Stomach (tissue), 9 donors: ENCODE data around the gene LRFN2. TPM values are rescaled to one million over a fixed set of nuclear protein-coding genes. Genes with fewer than 3 reads are reported as not detected.

ENCODE experiments used
- DNase-seq, 2 donors: peaks; one replicate each; pipeline versions ENCODE4 v3.0.0 to v3.0.0-alpha.2; 2013 to 2019
- H3K27ac ChIP-seq, 5 donors: fragments of 200-600 bp in 4 of 5; sonication (generic) in 4 of 5; one replicate each; pipeline ENCODE4 v1.5.1; 2013 to 2019; ENCODE audit warnings: mild to moderate bottlenecking in 1 of 5, moderate library complexity in 1 of 5
- H3K27me3 ChIP-seq, 3 donors: fragments of 200-600 bp; sonication (generic); one replicate each; pipeline ENCODE4 v1.5.1; 2017 to 2019; ENCODE audit warnings: mixed run types in 1 of 3
- H3K36me3 ChIP-seq, 4 donors: fragments of 200-600 bp; sonication (generic); 1 replicate in 3 of 4; 2 replicates in 1 of 4; pipeline ENCODE4 v1.5.1; 2016 to 2019
- H3K4me1 ChIP-seq, 4 donors: fragments of 200-600 bp; sonication (generic); one replicate each; pipeline ENCODE4 v1.5.1; 2016 to 2019
- H3K4me3 ChIP-seq, 4 donors: fragments of 200-600 bp; sonication (generic) in 3 of 4; one replicate each; pipeline ENCODE4 v1.5.1; 2016 to 2019; ENCODE audit warnings: mild to moderate bottlenecking in 1 of 4
- H3K9me3 ChIP-seq, 4 donors: fragments of 200-600 bp; sonication (generic); one replicate each; pipeline ENCODE4 v1.5.1; 2016 to 2019
- EP300 ChIP-seq: sonication (generic); formaldehyde crosslinking; IDR thresholded peaks from one replicate; pipeline ENCODE4 v1.6.1; 2017; ENCODE audit warnings: antibody characterized with exemption
- POLR2A ChIP-seq, 4 donors: fragments of 450-650 bp; IDR thresholded peaks; one replicate each; pipeline ENCODE4 v1.6.1; 2016; ENCODE audit warnings: antibody characterized with exemption in 4 of 4, control low read depth in 2 of 4, mild to moderate bottlenecking in 1 of 4, moderate library complexity in 1 of 4
- POLR2AphosphoS5 ChIP-seq, 3 donors: sonication (generic); formaldehyde crosslinking; IDR thresholded peaks; one replicate each; pipeline ENCODE4 v1.6.1; 2016; ENCODE audit warnings: antibody characterized with exemption in 3 of 3
- WGBS, 5 donors: extraction: QIAGEN DNeasy Blood & Tissue Kit in 3 of 5; methylation state at CpG; one replicate each; pipeline versions ENCODE4 v1.1.5 to v1.1.7; 2013 to 2018; 5-methylcytosine and 5-hydroxymethylcytosine counted together
- intact Hi-C: fragments of 100-400 bp; cut with DNase I; formaldehyde crosslinking; loops from one replicate; pipeline ENCODE4 v1.15.1; 2023; ENCODE audit warnings: low total_unique reads
- polyA plus RNA-seq, 3 donors: library from polyadenylated mRNA; stranded (reverse); fragments of 200-250 nt; gene quantifications; one replicate each; pipeline ENCODE4 v1.2.3, GENCODE V29; 2013
- total RNA-seq, 5 donors: library from RNA; depleted of rRNA; stranded (reverse); fragments of >200 nt; gene quantifications; one replicate each; pipeline versions ENCODE4 v1.1.0 to v1.2.3, GENCODE V29; 2014 to 2016
- TF ChIP-seq, protein P1 (sequence below), 7 experiments: fragments of 450-650 bp in 4 of 7; fragments of 200-600 bp in 3 of 7; sonication (generic) in 3 of 7; IDR thresholded peaks; one replicate each; pipeline ENCODE4 v1.5.1; 2016 to 2019; ENCODE audit warnings: antibody characterized with exemption in 7 of 7, control low read depth in 2 of 7, mild to moderate bottlenecking in 1 of 7
- donor health status: healthy with polysubstance abuse.
- donor health status: Bipolar disorder and iron deficiency.
- donor health status: healthy.

LRFN2 gene
- total and polyA plus RNA-seq, 8 donors: 0.10 TPM; not detected in 7

DNA sequence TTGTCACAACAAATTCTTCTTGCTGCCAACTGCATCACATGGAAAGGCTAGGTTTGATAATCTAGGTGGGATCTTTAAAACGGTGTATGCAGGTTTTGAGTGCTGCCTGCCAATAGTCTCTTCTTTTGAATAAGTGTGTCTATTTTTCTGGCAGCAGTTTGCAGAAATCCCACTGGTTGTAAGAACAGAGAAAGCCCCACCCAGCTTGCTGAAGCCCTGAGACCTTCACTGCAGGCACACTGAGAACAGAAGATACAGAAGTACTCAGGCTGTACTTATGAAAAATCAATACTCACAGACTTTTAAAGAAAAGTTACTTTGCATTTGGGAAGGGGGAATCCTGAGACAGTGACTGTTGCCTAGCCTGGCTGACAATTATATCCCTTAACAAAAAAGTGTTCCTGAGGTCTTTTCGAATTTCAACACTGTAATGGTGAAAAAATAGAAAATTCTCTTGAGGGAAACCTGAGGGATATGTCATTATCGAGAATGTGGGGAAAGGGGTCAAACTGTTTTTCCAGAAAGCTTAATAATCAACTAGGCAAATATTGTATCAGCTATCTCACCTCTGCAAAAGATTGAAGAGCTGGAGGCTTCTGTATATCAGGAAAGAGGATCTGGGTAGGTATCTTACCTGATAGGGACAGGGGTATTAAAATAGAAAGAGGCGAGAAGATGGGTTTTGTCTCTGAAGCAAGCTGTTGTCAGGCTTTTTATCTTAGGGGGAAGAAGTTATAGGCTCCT, 199.9 kb downstream of the LRFN2 start:
- Histone ChIP-seq H3K36me3 (no peaks in the 10 kb centered on the region), H3K4me3 (no peak overlapping the region), H3K27ac (no peak overlapping the region), H3K9me3 (no peaks in the 10 kb centered on the region), H3K27me3 (peaks cover 0 to 29% (median 0%) of the 10 kb centered on the region in 3 donors), H3K4me1 (peaks cover 0 to 10% (median 4%) of the 10 kb centered on the region in 4 donors)
- intact Hi-C loops: no loop called here
- TF ChIP-seq, protein P1, sequence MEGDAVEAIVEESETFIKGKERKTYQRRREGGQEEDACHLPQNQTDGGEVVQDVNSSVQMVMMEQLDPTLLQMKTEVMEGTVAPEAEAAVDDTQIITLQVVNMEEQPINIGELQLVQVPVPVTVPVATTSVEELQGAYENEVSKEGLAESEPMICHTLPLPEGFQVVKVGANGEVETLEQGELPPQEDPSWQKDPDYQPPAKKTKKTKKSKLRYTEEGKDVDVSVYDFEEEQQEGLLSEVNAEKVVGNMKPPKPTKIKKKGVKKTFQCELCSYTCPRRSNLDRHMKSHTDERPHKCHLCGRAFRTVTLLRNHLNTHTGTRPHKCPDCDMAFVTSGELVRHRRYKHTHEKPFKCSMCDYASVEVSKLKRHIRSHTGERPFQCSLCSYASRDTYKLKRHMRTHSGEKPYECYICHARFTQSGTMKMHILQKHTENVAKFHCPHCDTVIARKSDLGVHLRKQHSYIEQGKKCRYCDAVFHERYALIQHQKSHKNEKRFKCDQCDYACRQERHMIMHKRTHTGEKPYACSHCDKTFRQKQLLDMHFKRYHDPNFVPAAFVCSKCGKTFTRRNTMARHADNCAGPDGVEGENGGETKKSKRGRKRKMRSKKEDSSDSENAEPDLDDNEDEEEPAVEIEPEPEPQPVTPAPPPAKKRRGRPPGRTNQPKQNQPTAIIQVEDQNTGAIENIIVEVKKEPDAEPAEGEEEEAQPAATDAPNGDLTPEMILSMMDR (IDR thresholded peaks at IDR 0.05): no peak
- TF ChIP-seq EP300 (no peak), POLR2A (IDR thresholded peaks at IDR 0.05) (no peak), POLR2AphosphoS5 (IDR thresholded peaks at IDR 0.05) (no peak)
- 51 to 63% (median 60%) methylated on average over 4 of the region's 4 CpGs for WGBS, 5 donors
- DNase-seq: peak in 1 of 2 donors; percentile 0

DNA sequence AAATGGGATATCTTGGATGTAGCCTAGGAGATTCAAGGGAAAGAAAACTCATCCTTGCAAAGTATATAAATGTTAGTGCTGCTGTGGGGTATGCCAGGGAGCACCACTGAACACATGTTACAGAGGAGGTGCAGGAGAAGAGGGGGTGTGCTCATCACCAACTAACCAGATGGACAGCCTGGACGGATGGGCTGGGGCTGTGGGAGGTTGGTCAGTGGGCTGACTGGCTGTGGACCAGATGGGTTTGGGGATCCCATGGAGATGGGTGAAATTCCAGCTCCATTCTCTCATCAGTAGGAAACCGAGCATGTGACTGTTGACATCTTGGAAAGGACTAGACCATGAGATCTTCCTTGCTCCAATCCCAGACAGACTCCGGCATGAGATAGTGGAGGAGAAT, 201.0 kb downstream of the LRFN2 start:
- Histone ChIP-seq H3K27ac (no peak overlapping the region), H3K36me3 (no peaks in the 10 kb centered on the region), H3K4me3 (no peak overlapping the region), H3K27me3 (peaks cover 0 to 19% (median 0%) of the 10 kb centered on the region in 3 donors), H3K9me3 (no peaks in the 10 kb centered on the region), H3K4me1 (peaks cover 0 to 5% (median 2%) of the 10 kb centered on the region in 4 donors)
- WGBS, 5 donors: 60 to 93% (median 76%) methylated on average over 3 of the region's 3 CpGs
- no peak for DNase-seq
- TF ChIP-seq EP300 (no peak), POLR2A (IDR thresholded peaks at IDR 0.05) (no peak), POLR2AphosphoS5 (IDR thresholded peaks at IDR 0.05) (no peak)
- TF ChIP-seq, protein P1 (IDR thresholded peaks at IDR 0.05): no peak
- intact Hi-C loops: no loop called here

DNA sequence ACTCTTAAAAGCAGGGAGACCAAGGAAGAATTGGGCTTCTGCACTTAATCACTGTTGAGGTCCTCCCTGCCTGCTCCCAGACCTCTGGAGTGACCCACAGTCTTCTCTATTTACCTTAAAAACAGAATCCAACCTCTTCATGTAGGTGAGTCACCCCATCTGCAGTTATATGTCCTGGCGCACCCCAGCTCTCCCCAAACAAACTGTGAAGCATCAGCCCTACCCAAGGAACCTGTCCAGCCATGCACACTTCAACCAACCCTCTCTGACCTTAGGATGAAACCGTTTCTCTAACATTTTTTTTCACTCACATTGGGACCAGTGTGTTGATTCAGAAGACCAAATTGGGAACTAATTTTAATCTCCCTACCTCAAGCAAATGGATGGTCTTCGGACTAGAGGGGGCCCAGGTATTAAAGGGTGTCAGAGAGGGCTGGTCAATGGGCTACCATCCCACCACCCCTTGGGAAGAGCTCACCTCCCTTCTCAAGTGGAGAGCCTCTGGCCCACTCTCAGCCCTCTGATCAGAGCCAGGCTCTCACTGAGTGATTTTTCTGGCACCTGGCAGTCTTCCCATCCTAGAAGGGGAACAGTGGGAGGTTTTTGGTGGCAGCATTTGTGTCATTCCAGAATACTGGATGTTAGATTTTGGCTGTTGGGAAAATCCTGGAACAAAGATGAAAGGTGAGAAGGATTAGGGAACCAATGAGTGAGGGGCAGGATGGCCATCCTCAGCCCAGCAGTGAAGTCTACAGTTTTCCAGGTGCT, 203.6 kb downstream of the LRFN2 start:
- Histone ChIP-seq H3K4me3 (no peak overlapping the region), H3K36me3 (no peaks in the 10 kb centered on the region), H3K27ac (no peak overlapping the region), H3K27me3 (peaks cover 0 to 2% (median 0%) of the 10 kb centered on the region in 3 donors), H3K4me1 (no peaks in the 10 kb centered on the region), H3K9me3 (no peaks in the 10 kb centered on the region)
- no peak for DNase-seq
- TF ChIP-seq EP300 (no peak), POLR2A (IDR thresholded peaks at IDR 0.05) (no peak), POLR2AphosphoS5 (IDR thresholded peaks at IDR 0.05) (no peak)
- TF ChIP-seq, protein P1 (IDR thresholded peaks at IDR 0.05): no peak
- 80 to 91% (median 86%) methylated on average over 3 of the region's 3 CpGs for WGBS, 5 donors
- intact Hi-C loops: no loop called here

DNA sequence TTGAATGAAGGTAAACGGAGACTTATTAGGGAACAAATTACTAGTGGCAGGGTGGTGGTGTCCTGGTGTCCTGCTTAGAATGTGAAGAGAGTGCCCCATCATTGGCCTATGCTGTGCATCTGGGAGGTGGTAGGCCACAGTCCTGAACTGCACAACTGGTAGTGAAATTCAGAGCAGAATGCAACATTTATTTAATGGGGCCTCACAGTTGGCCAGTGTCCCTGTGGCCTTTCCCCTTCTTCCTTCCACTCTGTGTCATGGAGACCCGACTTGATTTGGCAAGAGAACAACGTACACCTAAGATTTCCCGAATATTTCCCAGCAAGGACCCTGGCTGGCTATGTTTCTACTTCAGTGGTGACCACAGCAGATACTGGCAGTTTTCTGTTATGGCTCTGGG, 206.9 kb downstream of the LRFN2 start:
- intact Hi-C loops: no loop called here
- H3K4me1 ChIP-seq: no peaks in the 10 kb centered on the region
- TF ChIP-seq POLR2AphosphoS5 (IDR thresholded peaks at IDR 0.05) (no peak), POLR2A (IDR thresholded peaks at IDR 0.05) (no peak), EP300 (no peak)
- TF ChIP-seq, protein P1 (IDR thresholded peaks at IDR 0.05): no peak
- no peak overlapping the region for H3K27ac ChIP-seq
- H3K9me3 ChIP-seq: peaks cover 0 to 3% (median 0%) of the 10 kb centered on the region in 4 donors
- DNase-seq: no peak
- H3K27me3 ChIP-seq: no peaks in the 10 kb centered on the region
- H3K4me3 ChIP-seq: no peak overlapping the region
- WGBS, 5 donors: 45 to 68% (median 55%) methylated on average over 4 of the region's 4 CpGs
- no peaks in the 10 kb centered on the region for H3K36me3 ChIP-seq
